Osteocyte (in vitro differentiated cells): ENCODE measurements around the gene LRRC26. TPM values are rescaled to one million over a fixed set of nuclear protein-coding genes. Genes with fewer than 3 reads are reported as not detected.
"Not testable (repeated sequence)": the region's sequence is repeated elsewhere in the genome, so short reads cannot be mapped to it uniquely, and the experiment has no call there.

Experiments
- DNase-seq: peaks from one replicate; pipeline ENCODE4 v3.0.0; 2021; ENCODE audit warnings: mixed read lengths; ENCODE audit not compliant: unreplicated experiment; ENCODE audit errors: extremely low spot score
- H3K27ac Mint-ChIP-seq: one replicate; pipeline ENCODE4 v1.8.0; 2021; ENCODE audit warnings: mild to moderate bottlenecking, mixed read lengths; ENCODE audit not compliant: unreplicated experiment
- H3K27me3 Mint-ChIP-seq: one replicate; pipeline ENCODE4 v1.8.0; 2021; ENCODE audit warnings: mixed read lengths; ENCODE audit not compliant: unreplicated experiment
- H3K36me3 Mint-ChIP-seq: one replicate; pipeline ENCODE4 v1.8.0; 2021; ENCODE audit warnings: mixed read lengths; ENCODE audit not compliant: unreplicated experiment
- H3K4me1 Mint-ChIP-seq: one replicate; pipeline ENCODE4 v1.8.0; 2021; ENCODE audit warnings: mixed read lengths; ENCODE audit not compliant: unreplicated experiment
- H3K4me3 Mint-ChIP-seq: one replicate; pipeline ENCODE4 v1.8.0; 2021; ENCODE audit warnings: mild to moderate bottlenecking, moderate library complexity, mixed read lengths; ENCODE audit not compliant: unreplicated experiment
- H3K9me3 Mint-ChIP-seq: one replicate; pipeline ENCODE4 v1.8.0; 2021; ENCODE audit warnings: mixed read lengths; ENCODE audit not compliant: unreplicated experiment
- CTCF ChIP-seq: fragments of 200-600 bp; sonication (generic); IDR thresholded peaks from 2 replicates; pipeline ENCODE4 v1.5.0; 2021; ENCODE audit warnings: antibody characterized with exemption, mild to moderate bottlenecking, moderate library complexity
- total RNA-seq: library from RNA; stranded (reverse); gene quantifications from 2 replicates; pipeline ENCODE4 v1.2.1, GENCODE V29; 2021

The LRRC26 gene
- total RNA-seq, 1 donor from 2014 or later, result not detected

DNA sequence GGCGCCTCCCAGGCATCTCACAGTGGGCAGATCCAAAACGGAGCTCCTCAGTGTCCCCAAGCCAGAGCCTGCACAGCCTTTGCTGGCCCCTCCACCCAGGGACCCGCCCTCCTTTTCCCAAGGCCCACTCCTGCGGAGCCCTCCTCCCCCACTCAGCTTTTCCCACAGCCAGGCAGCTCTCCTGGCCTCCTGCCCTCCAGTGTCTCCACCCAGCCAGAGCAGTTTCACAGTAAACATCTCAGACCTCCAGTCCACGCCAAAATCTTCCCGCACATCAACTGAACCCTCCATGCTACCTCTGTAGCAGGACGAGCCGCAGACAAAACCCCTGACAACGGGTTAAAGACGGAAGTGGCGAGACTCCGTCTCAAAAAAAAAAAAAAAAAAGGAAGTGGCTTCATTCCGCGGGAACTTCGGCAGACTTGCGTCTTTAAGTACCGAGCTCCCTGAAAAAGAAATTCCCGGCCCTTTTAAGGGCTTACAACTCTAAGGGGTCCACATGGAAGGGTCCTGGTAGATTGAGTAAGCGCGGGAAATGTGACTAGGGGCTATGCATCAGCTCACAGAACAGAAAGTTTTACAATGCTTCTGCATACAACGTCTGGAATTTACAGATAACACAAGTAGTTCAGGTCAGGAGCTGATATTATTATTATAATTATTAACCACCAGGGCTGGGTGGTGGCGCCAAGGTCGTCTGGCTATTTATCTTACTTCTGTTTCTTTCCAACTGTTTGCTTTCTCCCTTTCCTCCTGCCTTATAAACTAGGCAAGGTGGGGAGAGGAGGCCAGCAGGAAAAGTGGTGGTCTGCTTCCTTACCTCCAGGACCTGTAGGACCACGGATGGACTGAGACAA, 42.3 kb downstream of the LRRC26 start:
- Mint-ChIP-seq H3K27ac (peak overlapping the region; percentile 23), H3K36me3 (no peaks in the 10 kb centered on the region), H3K4me1 (peaks cover 26% of the 10 kb centered on the region), H3K4me3 (peak overlapping the region; percentile 51), H3K27me3 (no peaks in the 10 kb centered on the region), H3K9me3 (no peaks in the 10 kb centered on the region)
- DNase-seq, result no peak
- TF ChIP-seq CTCF, result no peak

GRCh38 chr9:137126786-137127185, 43.1 kb downstream of the LRRC26 start:
- no peak for DNase-seq
- Mint-ChIP-seq H3K27ac (peak overlapping the region; percentile 20), H3K4me1 (peaks cover 31% of the 10 kb centered on the region), H3K9me3 (no peaks in the 10 kb centered on the region), H3K4me3 (peak overlapping the region; percentile 15), H3K36me3 (no peaks in the 10 kb centered on the region), H3K27me3 (no peaks in the 10 kb centered on the region)
- TF ChIP-seq CTCF, result no peak

DNA sequence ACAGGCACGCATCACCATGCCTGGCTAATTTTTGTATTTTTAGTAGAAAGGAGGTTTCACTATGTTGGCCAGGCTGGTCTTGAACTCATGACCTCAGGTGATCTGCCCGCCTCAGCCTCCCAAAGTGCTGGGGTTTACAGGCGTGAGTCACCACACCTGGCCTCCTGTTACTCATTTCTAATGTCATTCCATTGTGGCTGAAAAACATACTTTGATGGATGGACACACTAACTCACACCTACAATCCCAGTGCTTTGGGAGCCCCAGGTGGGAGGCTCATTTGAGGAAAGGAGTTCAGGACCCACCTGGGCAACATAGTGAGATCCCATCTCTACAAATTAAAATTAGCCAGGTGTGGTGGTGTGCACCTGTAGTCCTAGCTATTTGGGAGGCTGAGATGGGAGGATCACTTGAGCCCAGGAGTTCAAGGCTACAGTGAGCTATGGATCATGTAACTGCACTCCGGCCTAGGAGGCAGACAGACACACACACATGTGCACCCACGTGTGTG, 45.8 kb downstream of the LRRC26 start:
- DNase-seq, H3K9me3 Mint-ChIP-seq, H3K4me3 Mint-ChIP-seq, H3K27me3 Mint-ChIP-seq, H3K27ac Mint-ChIP-seq, H3K36me3 Mint-ChIP-seq: not testable (repeated sequence)
- peaks cover 29% of the 10 kb centered on the region for H3K4me1 Mint-ChIP-seq

DNA sequence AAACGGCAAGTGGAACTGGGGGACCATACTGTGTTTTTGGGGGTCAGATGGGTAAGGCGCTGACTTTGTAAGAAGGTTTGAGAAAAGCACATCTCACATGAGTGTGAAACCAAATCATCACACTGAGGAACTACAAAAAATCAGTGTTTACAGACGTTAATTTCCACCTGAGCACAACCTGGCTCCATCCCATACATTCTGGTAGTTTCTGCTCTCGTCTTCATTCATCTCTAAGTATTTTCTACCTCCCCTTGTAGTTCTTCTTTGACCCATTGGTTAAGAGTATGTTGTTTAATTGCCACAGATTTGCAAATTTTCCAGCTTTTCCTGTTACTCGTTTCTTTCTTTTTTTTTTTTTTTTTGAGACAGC, 46.4 kb downstream of the LRRC26 start:
- no peaks in the 10 kb centered on the region for H3K27me3 Mint-ChIP-seq
- H3K4me3 Mint-ChIP-seq, result no peak overlapping the region
- no peaks in the 10 kb centered on the region for H3K9me3 Mint-ChIP-seq
- no peak for DNase-seq
- H3K27ac Mint-ChIP-seq, result no peak overlapping the region
- no peak for TF ChIP-seq CTCF
- peaks cover 24% of the 10 kb centered on the region for H3K4me1 Mint-ChIP-seq
- H3K36me3 Mint-ChIP-seq, result no peaks in the 10 kb centered on the region

GRCh38 chr9:137122796-137123467, 46.9 kb downstream of the LRRC26 start:
- H3K27ac Mint-ChIP-seq, H3K36me3 Mint-ChIP-seq, DNase-seq, H3K9me3 Mint-ChIP-seq, H3K27me3 Mint-ChIP-seq, H3K4me3 Mint-ChIP-seq: not testable (repeated sequence)
- H3K4me1 Mint-ChIP-seq, result peaks cover 19% of the 10 kb centered on the region

DNA sequence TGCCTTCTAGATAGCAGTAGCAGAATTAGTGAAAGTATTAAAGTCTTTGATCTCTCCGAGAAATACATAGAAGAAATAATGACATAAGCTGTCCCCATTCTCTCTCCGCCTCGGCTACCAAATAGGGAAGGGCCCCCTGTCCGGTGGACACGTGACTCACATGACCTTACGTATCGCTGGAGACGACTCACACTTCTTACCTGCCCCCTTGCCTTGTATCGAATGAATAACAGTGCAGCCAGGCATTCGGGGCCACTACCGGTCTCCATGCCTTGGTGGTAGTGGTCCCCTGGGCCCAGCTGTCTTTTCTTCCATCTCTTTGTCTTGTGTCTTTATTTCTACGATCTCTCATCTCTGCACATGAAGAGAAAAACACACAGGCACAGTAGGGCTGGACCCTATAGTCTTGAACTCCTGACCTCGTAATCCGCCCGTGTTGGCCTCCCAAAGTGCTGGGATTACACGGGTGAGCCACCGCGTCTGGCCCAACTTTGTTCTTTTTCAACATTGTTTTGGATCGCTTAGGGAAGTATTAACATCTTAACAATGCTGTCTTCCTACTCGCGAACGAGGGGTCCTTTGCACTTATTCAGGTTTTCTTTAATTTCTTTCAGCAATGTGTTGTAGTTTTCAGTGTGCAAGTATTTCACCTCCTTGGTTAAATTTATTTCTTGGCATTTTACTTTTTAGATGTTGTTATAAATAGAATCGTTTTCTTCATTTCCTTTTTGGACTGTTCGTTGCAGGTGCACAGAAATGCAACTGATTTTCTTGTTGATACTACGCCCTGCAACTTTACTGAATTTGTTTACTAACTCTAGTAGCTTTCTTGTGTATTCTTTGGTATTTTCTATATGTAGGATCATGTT, 47.7 kb downstream of the LRRC26 start:
- H3K27me3 Mint-ChIP-seq, H3K9me3 Mint-ChIP-seq, H3K4me3 Mint-ChIP-seq, DNase-seq, H3K27ac Mint-ChIP-seq, H3K36me3 Mint-ChIP-seq: not testable (repeated sequence)
- H3K4me1 Mint-ChIP-seq, result peaks cover 12% of the 10 kb centered on the region
